Measurements from ENCODE around the gene CHERP. TPM values are rescaled to one million over a fixed set of nuclear protein-coding genes. Genes with fewer than 3 reads are reported as not detected.

The CHERP gene
- total and polyA plus RNA-seq, 2 of the 4 experiments (the other 2 are of a cell fraction) = 0.54 to 13.5 TPM

- H4K91ac ChIP-seq (ENCODE audit: insufficient read depth, low read depth, low read length) = no peak overlapping the region
- H3K9me3 ChIP-seq (ENCODE audit: control insufficient read depth, insufficient read depth, low read length) = no peaks in the 10 kb centered on the region
- H4K20me1 ChIP-seq (ENCODE audit: insufficient read depth, low read length) = peaks cover 99% of the 10 kb centered on the region
- H2BK20ac ChIP-seq (ENCODE audit: low read depth, low read length) = no peak overlapping the region
- H2BK15ac ChIP-seq (ENCODE audit: low read depth, low read length) = no peak overlapping the region
- no peak overlapping the region for H2AK9ac ChIP-seq (replicated peaks; ENCODE audit: low read depth, low read length, poor library complexity)
- in situ Hi-C loops (cut with MboI; ENCODE audit: low sequenced_read_pairs) = no loop called here
- no peak overlapping the region for H2BK5ac ChIP-seq (ENCODE audit: low read depth, low read length, poor library complexity, severe bottlenecking)
- H3K4me1 ChIP-seq (ENCODE audit: control insufficient read depth, insufficient read depth, low read length) = peaks cover 40% of the 10 kb centered on the region
- ChIA-PET POLR2A (ENCODE audit: unreplicated experiment) (no interaction called here), CTCF (no interaction called here)
- no peak for ATAC-seq (ENCODE audit: low read depth)
- no peak overlapping the region for H3K9ac ChIP-seq (ENCODE audit: low read depth, low read length)
- no peak overlapping the region for H3K4me2 ChIP-seq (ENCODE audit: low read depth, low read length)
- H3K36me3 ChIP-seq (ENCODE audit: control insufficient read depth, insufficient read depth, low read length) = no peaks in the 10 kb centered on the region
- H3K18ac ChIP-seq (ENCODE audit: low read depth, low read length) = no peak overlapping the region
- no peak overlapping the region for H3K4me3 ChIP-seq (ENCODE audit: insufficient read depth, low read depth, low read length)
- H3K79me1 ChIP-seq (ENCODE audit: low read depth in 1 of 2, low read length in 2 of 2) = peaks cover 37 to 98% of the 10 kb centered on the region in 2 experiments; a peak in 3 of 4 replicates
- peaks cover 46% of the 10 kb centered on the region for H3K9me1 ChIP-seq (ENCODE audit: insufficient read depth, low read length)
- H3K27ac ChIP-seq (ENCODE audit: insufficient read depth, low read length) = no peak overlapping the region
- H4K8ac ChIP-seq (ENCODE audit: low read depth in 2 of 2, low read length in 2 of 2) = no peak overlapping the region
- intact Hi-C loops (cut with micrococcal nuclease) = no loop called here
- 100% methylated on average over 4 of the region's 9 CpGs; no CpG with 5 or more reads in 1 of the 2 experiments for WGBS, 2 experiments (ENCODE audit: extremely low coverage in 2 of 2, insufficient read length in 1 of 2)
- H2BK120ac ChIP-seq (ENCODE audit: low read depth, low read length) = no peak overlapping the region
- no peak overlapping the region for H3K14ac ChIP-seq (replicated peaks; ENCODE audit: low read depth, low read length)
- H3K56ac ChIP-seq (ENCODE audit: extremely low read depth, insufficient read depth, low read length) = no peak overlapping the region
- no peak for DNase-seq
- H3K23ac ChIP-seq (ENCODE audit: low read depth, low read length) = no peak overlapping the region
- BruUV-seq (replicated peaks) = no TSS peak
- TF ChIP-seq MAFK (IDR thresholded peaks at IDR 0.05; ENCODE audit: low read depth, low read length) (no peak), CEBPB (IDR thresholded peaks at IDR 0.05; ENCODE audit: low read depth, low read length) (no peak), BHLHE40 (IDR thresholded peaks at IDR 0.05; ENCODE audit: low read depth, low read length) (no peak), NFE2L2 (IDR thresholded peaks at IDR 0.05; ENCODE audit: low read depth, low read length) (no peak), POLR2A (IDR thresholded peaks at IDR 0.05; ENCODE audit: low read depth, low read length) (no peak), RCOR1 (IDR thresholded peaks at IDR 0.05; ENCODE audit: insufficient replicate concordance, low read length) (no peak), FOS (IDR thresholded peaks at IDR 0.05; ENCODE audit: low read depth, low read length) (no peak)
- no peaks in the 10 kb centered on the region for H3K27me3 ChIP-seq (ENCODE audit: control insufficient read depth, insufficient read depth, low read length)
- no peak overlapping the region for H4K5ac ChIP-seq (ENCODE audit: low read depth, low read length)
- no peak overlapping the region for H2AK5ac ChIP-seq (ENCODE audit: low read depth, low read length)
- dilution Hi-C loops (cut with HindIII; ENCODE audit: low sequenced_read_pairs, unreplicated experiment) = no loop called here
- H3K4ac ChIP-seq (ENCODE audit: low read depth, low read length) = no peak overlapping the region
- H2AFZ ChIP-seq (replicated peaks; ENCODE audit: low read length, poor library complexity) = no peak overlapping the region
These were observed 44.2 kb upstream of the CHERP start for GRCh38 chr19:16586477-16586871.
